Choroid plexus epithelial cell (primary cell): ENCODE measurements around the gene PTBP1.

Experiments
- DNase-seq: peaks from one replicate; pipeline ENCODE4 v3.0.0-alpha.2; 2010; ENCODE audit warnings: low read depth
- H3K4me3 ChIP-seq: 2 replicates; pipeline ENCODE4 v1.5.1; 2011; ENCODE audit warnings: low read depth, mild to moderate bottlenecking, control low read depth, low read length, moderate library complexity
- TF ChIP-seq, protein P1 (sequence below): conservative IDR thresholded peaks from 2 replicates; pipeline ENCODE4 v1.5.1; 2011; ENCODE audit warnings: low read depth, mild to moderate bottlenecking, control low read depth, inconsistent platforms, low read length, moderate library complexity

Gene PTBP1

DNA sequence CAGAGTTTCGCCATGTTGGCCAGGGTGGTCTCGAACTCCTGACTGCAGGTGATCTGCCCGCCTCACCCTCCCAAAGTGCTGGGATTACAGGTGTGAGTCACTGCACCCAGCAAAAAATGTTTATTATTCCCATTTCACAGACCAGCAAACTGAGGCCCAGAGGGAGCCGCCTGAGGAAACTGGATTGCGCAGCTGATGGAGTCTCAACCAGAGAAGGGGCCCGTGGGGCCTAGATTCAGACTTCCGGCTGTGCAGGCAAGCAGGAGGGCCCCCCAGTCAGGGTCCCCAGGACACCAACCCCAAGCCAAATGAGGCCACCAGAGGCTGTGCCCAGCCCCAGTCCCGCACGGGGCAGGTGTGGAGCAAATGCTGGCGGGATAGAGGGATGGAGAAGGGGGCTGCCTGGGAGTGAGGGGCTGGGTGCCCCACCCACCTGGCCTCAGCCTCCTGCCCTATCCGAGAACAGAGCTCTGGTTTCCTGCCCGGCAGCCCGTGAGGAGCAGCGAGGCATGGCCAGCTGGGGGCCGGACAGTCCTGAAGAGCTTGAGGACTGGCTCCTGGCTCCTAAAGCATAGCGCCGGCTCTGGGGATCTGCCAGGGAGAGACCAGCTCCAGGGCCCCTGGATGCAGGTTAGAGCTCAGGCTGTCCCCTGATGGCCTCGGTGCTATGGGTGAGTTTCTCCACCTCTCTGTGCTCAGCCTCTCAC is 24.4 kb upstream of the PTBP1 start:
- TF ChIP-seq, protein P1, sequence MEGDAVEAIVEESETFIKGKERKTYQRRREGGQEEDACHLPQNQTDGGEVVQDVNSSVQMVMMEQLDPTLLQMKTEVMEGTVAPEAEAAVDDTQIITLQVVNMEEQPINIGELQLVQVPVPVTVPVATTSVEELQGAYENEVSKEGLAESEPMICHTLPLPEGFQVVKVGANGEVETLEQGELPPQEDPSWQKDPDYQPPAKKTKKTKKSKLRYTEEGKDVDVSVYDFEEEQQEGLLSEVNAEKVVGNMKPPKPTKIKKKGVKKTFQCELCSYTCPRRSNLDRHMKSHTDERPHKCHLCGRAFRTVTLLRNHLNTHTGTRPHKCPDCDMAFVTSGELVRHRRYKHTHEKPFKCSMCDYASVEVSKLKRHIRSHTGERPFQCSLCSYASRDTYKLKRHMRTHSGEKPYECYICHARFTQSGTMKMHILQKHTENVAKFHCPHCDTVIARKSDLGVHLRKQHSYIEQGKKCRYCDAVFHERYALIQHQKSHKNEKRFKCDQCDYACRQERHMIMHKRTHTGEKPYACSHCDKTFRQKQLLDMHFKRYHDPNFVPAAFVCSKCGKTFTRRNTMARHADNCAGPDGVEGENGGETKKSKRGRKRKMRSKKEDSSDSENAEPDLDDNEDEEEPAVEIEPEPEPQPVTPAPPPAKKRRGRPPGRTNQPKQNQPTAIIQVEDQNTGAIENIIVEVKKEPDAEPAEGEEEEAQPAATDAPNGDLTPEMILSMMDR: no peak
- no peak for DNase-seq
- H3K4me3 ChIP-seq: no peak overlapping the region

DNA sequence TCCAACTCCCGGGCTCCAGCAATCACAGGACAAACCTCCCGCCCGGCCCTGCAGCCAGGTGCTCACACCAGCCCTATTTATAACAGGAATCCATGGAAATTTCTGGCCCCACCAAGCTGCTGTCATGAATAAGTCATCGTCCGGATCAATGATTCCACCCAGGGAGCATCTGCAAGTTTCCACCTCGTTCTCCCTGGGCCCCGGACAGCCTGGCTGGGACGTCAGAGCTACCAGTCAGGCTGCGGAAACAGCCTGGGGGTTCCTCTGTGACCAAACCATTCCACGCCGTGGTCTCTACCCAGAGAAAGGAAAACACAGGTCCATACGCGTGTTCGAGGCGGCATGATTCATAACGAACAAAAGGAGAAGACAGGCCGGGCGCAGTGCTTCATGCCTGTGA is 20.7 kb upstream of the PTBP1 start:
- H3K4me3 ChIP-seq: no peak overlapping the region
- TF ChIP-seq, protein P1: no peak
- DNase-seq: no peak

DNA sequence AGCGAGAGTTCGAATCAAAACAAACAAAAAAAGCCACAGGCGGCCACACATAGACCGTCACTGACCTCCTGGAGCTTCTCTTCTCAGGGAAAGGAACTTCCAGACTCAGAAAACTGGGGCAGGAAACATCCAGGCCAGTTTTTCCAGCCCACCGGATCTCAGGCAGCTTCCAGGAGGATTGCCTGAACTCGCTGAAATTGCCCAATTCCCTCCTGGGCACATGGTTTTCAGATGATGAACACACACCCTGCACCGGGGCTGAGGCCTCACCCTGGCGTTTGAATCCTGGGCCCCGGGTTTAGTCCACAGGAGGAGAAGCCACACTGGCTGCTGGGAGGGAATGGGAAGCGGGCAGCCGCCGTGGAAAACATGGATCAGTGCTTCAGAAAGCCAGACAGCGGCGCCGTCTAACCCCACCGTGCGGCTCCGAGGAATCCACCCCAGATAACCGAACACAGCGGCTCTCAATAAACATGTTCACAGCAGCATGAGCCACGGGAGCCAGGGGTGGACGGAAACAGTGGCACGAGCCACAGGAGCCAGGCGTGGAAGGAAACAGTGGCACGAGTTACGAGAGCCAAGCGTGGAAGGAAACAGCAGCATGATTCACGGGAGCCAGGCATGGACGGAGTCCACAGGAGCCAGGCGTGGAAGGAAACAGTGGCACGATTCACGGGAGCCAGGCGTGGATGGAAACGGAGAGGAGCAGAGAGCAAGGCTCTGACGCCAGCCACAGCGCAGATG is 18.2 kb upstream of the PTBP1 start:
- peak; percentile 96 for DNase-seq

DNA sequence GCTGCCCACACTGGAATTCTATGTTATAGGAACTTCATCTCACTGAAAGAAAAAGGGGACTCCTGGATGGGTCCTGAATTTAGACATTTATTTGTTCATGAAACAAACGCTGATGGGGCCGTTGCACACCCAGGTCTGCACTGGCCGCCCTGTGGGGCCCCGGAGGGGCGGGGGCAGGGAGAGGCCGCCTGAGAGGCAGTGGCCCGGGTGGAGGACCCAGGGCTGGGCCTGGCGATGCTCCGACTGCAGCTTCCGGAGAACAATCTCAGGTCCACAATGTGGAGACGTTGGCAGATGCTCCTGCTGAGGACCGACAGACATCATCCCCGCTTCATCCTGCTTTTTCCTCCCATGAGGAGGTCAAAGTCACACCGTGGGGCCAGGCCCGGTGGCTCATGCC is 16.3 kb upstream of the PTBP1 start:
- no peak overlapping the region for H3K4me3 ChIP-seq
- TF ChIP-seq, protein P1: no peak
- DNase-seq: no peak

More for the DNA sequence above, 18.2 kb upstream of the PTBP1 start:
- TF ChIP-seq, protein P1: no peak
- no peak overlapping the region for H3K4me3 ChIP-seq

DNA sequence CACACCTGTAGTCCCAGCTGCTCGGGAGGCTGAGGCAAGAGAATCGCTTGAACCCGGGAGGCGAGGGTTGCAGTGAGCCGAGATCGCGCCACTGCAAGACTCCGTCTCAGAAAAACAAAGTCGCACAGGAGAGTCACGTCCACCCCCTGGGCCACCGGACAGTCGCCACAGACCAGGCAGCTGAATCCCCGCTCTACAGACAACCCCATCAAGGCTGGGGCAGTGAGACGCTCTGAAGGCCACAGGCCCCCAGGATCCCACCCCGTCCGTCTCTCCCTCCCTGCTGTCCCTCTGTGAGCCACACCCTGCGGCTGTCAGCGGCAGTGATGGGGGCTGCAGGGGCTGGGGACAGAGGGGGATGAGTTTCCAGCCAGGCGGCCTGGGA is 15.5 kb upstream of the PTBP1 start:
- no peak for DNase-seq
- no peak overlapping the region for H3K4me3 ChIP-seq
- TF ChIP-seq, protein P1: no peak

DNA sequence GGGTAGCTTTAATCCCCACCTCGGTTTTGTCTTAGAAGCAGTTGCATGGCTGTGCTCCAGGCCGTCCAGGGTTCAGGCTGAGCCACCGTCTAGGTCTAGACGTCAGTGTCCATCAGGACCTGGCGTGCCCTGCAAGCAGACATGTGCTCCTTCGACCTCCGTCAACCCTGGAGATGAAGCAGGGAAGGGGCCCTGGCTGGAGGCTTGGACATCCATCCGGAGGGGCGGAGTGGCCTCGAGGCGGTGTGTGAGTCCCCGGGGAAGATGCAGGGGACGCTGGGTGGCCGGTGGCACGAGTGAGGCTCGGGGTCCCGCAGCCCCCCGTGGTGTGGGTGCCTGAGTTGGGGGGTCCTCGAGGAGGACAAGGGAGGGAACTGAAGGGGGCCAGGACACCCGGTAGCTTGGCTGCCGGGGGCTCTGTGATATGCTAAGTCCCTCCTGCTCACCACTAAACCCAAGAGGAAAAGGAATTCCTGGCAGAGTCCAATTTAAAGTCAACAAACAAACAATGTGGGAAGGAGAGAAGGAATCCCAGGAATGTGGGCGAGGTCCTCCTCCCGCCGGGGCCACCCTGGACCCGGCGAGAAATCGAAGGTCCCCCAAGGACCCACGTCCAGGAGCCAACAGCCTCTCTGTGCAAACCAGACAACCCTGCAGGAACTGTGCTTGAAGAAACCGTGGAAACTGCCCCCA is 14.9 kb upstream of the PTBP1 start:
- peak; percentile 57 for DNase-seq
- TF ChIP-seq, protein P1: no peak
- peak overlapping the region; percentile 29 for H3K4me3 ChIP-seq
